HG02763 (cell line): ENCODE data around the gene PFKFB3.
"Not testable (repeated sequence)": the region's sequence is repeated elsewhere in the genome, so short reads cannot be mapped to it uniquely, and the experiment has no call there.

Experiments used
- ATAC-seq: cut with Tn5 transposase; IDR thresholded peaks from one replicate; pipeline ENCODE4 v1.9.1; 2021; ENCODE audit warnings: mild to moderate bottlenecking, moderate library complexity; ENCODE audit not compliant: unreplicated experiment

PFKFB3 gene

DNA sequence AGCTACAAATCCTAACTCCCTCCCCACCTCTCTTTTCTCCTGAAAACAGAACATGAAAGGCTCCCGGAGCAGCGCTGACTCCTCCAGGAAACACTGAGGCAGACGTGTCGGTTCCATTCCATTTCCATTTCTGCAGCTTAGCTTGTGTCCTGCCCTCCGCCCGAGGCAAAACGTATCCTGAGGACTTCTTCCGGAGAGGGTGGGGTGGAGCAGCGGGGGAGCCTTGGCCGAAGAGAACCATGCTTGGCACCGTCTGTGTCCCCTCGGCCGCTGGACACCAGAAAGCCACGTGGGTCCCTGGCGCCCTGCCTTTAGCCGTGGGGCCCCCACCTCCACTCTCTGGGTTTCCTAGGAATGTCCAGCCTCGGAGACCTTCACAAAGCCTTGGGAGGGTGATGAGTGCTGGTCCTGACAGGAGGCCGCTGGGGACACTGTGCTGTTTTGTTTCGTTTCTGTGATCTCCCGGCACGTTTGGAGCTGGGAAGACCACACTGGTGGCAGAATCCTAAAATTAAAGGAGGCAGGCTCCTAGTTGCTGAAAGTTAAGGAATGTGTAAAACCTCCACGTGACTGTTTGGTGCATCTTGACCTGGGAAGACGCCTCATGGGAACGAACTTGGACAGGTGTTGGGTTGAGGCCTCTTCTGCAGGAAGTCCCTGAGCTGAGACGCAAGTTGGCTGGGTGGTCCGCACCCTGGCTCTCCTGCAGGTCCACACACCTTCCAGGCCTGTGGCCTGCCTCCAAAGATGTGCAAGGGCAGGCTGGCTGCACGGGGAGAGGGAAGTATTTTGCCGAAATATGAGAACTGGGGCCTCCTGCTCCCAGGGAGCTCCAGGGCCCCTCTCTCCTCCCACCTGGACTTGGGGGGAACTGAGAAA lies 30.4 kb downstream of the PFKFB3 start:
- no peak for ATAC-seq

DNA sequence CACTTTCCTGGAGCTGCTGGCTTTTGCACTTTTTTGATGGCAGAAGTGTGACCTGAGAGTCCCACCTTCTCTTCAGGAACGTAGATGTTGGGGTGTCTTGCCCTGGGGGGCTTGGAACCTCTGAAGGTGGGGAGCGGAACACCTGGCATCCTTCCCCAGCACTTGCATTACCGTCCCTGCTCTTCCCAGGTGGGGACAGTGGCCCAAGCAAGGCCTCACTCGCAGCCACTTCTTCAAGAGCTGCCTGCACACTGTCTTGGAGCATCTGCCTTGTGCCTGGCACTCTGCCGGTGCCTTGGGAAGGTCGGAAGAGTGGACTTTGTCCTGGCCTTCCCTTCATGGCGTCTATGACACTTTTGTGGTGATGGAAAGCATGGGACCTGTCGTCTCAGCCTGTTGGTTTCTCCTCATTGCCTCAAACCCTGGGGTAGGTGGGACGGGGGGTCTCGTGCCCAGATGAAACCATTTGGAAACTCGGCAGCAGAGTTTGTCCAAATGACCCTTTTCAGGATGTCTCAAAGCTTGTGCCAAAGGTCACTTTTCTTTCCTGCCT lies 31.1 kb downstream of the PFKFB3 start:
- ATAC-seq = no peak

DNA sequence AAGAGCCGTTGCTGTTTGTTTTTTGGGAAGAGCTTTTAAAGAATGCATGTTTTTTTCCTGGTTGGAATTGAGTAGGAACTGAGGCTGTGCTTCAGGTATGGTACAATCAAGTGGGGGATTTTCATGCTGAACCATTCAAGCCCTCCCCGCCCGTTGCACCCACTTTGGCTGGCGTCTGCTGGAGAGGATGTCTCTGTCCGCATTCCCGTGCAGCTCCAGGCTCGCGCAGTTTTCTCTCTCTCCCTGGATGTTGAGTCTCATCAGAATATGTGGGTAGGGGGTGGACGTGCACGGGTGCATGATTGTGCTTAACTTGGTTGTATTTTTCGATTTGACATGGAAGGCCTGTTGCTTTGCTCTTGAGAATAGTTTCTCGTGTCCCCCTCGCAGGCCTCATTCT lies 31.6 kb downstream of the PFKFB3 start:
- ATAC-seq = no peak

DNA sequence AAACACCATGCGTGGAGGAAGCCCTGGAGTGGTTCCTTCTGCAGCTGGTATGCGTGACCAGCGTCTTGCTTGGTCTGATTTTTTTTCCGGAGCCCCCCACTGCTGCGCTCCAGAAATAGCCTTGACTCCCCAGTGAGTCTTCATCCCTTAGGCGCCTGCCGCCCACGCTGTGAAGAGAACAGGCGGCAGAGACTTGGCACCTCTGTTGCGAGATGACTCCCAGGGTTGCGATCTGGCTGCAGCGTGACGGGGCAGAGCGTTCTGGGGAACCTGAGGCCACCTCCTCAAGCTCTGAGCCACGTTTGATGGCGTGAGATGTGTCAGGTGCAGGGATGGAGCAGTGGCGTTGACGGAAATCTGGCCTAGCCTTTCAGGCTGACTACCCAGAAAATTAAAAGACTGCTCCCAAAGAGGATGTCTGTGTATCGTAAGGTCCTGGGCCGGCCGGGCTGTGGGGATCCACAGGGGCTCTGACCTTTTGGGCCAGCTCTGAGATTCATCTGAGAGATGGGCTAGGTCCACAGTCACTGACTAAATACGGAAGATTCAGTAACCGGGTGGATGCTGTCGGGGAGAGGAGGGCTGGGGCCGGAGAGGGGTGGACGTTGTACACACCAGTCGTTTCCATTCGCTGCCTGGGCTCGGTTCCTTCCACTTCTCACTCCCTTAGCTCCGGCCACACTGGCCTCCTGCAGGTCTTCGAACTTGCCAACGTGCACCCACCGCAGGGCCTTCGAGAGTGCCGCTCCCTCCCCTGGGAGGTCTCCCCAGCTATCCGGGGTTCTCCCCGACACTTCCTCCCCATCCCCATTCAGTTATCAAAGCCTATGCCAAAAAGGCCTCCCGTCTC lies 33.8 kb downstream of the PFKFB3 start:
- no peak for ATAC-seq

DNA sequence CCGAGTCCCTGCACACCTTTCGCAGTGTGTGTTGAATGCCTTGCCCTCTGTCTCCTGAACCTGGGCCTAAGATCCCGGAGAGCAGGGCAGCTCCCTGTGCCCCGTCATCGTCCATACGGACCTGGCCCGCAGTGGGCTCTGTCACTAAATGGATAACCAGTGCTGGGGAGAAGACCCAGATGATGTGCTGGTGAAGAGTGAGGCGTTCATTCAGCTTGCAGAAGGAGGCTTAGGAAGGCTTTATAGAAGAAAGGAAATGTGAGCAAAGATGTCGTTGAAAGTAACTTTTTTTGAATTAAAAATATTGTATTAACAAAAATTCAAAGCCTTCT lies 34.4 kb downstream of the PFKFB3 start:
- no peak for ATAC-seq

DNA sequence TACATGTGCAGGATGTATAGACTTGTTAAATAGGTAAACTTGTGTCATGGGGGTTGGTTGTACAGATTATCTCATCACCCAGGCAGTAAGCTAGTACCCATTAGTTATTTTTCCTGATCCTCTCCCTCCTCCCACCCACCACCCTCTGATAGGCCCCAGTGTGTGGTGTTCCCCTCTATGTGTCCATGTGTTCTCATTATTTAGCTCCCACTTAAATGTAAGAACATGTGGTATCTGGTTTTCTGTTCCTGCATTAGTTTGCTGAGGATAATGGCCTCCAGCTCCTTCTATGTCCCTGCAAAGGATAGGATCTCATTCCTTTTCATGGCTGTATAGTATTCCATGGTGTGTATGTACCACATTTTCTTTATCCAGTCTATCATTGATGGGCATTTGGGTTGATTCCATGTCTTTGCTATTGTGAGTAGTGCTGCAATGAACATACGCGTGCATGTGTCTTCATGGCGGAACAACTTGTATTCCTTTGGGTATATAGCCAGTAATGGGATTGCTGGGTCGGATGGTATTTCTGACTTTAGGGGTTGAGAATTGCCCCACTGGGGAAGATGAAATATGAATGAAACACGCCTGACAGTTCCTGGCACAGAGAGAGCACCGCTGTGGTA lies 36.0 kb downstream of the PFKFB3 start:
- not testable (repeated sequence) for ATAC-seq

DNA sequence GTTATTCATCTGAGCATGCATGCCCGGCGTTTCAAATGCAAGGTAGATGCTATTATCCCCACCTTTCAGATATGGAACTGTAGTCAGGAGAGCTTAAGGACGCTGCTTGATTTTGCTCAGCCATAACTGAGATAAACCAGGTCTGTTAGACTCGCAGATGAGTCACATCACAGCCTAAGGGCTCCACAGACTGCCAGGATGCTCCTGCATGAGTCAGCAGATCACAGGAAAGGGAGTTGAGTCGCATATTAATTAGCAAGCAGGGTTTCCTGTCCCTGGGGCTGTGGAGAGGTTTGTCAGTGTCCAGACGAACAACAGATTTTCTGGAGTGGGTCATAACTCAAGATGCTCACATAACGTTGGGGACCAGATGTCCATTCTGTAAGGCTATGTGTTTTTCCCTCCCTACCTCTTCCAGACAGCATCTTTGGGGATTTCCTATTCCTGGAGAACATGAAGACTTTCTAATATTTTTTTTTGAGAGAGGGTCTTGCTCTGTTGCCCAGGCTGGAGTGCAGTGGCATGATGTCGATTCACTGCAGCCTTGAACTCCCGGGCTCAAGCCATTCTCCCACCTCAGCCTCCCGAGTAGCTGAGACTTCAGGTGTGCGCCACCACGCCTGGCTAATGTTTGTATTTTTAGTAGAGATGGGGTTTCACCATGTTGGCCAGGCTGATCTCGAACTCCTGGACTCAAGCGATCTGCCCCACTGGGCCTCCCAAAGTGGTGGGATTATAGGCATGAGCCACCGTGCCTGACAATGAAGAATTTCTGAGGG lies 36.7 kb downstream of the PFKFB3 start:
- ATAC-seq = no peak

DNA sequence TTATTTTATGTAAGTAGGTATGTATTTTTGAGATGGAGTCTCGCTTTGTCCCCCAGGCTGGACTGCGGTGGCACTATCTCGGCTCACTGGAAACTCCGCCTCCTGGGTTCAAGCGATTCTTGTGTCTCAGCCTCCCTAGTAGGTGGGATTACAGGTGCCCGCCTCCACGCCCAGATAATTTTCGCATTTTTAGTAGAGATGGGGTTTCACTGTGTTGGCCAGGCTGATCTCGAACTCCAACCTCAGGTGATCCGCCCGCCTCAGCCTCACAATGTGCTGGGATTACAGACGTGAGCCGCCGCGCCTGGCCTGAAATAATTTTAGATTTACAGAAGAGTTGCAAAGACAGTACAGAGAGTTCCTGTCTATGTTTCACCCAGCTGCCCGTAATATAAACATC lies 37.5 kb downstream of the PFKFB3 start:
- ATAC-seq = no peak

DNA sequence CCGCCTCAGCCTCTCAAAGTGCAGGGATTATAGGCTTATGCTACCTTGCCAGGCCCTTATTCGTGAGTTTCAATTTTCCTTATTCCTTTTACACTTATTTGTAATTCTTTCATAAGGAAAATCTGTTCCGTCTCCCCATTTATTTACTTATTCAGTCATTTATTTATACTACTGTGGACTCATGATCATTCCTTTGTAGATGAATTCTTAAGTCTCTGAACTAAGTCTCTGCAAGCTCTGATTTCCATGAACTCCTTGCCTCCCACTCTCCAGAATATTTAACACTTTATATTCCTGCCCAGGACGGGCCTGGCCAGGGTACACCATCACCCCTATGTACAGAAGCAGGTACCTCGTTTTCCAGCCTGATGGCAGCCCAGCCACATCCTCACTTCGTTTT lies 39.4 kb downstream of the PFKFB3 start:
- ATAC-seq = no peak

DNA sequence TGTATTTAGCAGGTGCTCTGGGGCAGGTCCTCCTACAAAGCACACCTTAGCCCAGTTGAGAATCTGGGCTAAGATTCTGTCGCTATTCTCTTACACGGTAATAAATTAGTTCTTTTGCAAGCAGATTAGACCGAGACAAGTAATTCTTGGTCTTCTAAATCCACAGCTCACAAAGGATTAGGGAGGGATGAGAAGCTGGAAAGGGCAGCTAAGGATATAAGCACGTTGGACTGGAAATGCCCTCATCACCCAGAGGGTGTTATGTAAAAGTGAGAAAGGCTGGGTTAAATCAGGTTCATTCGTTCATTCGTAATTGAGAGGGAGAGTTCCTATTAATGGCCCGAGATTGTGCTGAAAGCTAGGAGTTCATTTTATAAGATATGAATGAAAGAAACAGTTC lies 41.8 kb downstream of the PFKFB3 start:
- no peak for ATAC-seq

DNA sequence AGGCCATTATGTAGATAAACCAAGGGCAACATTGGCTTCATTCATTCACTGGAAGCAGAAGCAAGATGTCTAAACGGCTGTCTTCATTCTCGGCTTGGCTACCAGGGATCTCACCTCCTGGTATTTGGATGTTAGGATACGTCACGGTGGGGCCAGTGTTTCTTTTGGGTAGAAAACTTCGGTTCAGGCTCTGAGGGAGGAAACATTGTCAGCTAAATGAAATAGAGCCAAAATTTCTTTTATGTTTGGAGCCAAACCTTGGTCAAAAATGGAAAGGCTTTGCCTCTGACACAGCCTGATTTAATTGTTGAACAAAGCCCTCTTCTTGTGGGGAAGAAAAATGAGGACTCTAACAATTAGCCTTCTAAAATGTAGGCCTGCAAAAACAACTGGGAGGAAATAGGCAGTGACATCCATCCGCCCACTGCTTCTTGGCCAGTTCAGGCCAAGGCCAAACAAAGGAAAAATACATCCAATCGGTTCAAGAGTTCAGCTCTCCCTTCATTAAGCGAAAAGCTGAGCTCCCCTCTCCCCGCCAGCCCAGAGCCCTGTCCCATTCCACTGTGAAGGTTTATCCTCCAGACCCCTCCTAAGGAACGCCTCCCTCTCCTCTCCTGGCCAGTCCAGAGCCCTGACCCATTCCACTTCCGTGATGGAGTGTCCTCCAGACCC lies 44.4 kb downstream of the PFKFB3 start:
- ATAC-seq = no peak

DNA sequence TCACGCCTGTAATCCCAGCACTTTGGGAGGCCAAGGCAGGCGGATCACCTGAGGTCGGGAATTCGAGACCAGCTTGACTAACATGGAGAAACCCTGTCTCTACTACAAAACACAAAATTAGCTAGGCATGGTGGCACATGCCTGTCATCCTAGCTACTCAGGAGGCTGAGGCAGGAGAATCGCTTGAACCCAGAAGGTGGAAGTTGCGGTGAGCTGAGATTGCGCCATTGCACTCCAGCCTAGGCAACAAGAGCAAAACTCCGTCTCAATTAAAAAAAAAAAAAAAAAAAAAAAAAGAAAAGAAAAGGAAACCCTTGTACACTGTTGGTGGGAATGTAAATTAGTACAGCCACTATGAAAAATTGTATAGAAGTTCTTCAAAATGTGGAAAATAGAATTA lies 46.2 kb downstream of the PFKFB3 start:
- not testable (repeated sequence) for ATAC-seq

DNA sequence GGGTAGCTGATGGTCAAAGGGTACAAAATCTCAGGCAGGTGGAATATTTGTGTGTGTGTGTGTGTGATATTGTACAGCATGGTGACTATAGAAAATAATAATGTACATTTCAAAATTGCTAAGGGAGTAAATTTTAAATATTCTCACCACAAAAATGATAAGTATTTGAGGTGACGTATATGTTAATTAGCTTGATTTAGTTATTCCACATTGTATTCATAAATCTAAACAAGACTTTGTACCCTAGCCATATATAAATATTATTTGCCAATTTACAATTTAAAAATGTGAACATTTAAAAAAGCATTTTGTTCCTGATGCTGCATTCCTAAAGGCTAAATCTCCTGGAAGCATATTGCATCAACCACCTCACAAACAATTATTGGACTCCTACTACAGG lies 47.0 kb downstream of the PFKFB3 start:
- no peak for ATAC-seq

DNA sequence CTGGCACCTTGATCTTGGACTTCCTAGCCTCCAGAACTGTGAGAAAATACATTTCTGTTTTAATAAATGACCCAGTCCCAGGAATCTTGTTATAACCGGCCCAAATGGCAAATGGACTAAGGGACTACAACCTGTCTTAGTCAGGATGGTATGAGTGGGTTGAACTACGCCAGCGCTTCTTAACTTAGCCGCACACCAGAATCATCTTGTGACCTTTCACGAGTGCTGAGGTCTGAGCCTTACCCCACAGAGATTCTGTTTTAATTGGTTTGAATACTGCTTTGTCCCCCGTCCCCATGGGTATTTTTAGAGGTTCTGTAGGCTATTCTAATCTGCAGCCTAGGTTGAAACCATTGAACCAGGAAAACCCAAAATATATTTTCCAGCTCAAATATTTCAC lies 48.0 kb downstream of the PFKFB3 start:
- ATAC-seq = no peak

DNA sequence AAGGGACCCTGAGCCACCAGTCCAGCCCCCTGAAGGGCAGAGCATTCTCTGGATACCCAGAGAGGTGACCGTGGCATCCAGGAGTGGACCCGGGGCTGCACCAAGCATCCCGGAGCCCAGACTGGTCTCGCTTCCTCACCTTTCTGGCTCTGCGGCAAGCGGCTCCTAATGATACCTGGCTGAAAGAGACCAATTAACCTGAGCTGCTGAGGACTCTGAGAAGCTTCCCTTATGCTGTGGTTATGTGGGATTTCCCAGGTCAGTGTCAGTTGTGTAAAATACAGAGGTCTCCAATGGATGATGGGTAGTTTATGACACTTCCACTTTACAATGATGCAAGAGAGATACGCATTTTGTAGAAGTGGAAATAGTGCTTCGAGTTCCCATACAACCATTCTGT lies 51.5 kb downstream of the PFKFB3 start:
- ATAC-seq = no peak

DNA sequence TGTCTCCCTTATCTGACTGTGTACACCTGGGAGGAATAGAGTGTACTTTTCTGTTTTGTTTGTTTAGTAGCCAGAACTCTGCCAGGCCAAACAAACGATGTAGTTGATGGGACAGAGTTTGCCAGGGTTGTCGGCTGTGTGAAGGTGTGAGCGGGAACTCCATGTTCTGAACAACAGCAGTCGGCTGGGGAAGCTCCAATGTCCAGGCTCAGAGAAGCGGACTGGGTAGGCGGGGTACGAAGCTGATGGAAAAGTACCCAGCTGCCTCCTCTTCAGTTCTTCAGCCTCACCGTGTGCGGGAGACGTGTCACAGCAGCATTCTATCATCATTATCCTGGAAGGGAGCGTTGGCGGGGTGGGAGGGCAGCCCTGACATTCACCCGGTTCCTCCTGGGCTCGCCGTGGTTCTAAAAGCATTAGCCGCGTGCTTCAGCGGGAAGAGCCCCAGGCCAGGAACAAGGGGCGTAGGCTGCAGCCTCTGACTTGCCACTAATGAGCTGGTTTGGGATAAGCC lies 52.9 kb downstream of the PFKFB3 start:
- ATAC-seq = no peak

DNA sequence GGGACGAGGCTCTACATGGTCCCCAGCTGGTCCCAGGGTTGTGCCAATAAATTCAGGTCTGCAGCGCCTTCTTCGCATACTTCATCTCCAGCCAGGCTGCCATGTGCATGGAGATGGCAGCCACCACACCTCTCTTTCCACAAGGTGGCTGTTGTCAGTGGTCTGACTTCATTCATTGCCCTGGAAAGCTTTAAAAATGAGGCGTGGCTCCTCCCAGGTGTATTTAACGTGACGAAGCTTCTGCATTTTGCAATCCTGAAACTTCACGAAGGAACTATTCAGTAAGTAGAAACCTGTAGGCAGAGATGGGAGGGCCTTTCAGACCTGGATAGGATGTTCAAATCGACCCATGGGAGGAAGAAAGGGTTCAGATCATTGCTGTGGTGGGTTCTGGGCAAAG lies 53.7 kb downstream of the PFKFB3 start:
- no peak for ATAC-seq

DNA sequence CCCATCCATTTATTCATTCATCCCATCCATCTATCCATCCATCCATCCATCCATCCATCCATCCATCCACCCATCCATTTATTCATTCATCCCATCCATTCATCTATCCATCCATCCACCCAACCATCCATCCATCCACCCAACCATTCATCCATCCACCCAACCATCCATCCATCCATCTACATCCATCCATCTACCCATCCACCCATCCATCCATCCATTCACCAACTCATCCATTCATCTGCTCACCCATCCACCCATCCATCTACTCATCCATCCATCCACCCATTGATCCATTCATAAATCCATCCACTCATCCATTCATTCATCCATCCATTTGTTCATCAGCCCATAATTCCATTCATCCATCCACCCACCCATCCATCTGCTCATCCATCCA lies 56.4 kb downstream of the PFKFB3 start:
- no peak for ATAC-seq

DNA sequence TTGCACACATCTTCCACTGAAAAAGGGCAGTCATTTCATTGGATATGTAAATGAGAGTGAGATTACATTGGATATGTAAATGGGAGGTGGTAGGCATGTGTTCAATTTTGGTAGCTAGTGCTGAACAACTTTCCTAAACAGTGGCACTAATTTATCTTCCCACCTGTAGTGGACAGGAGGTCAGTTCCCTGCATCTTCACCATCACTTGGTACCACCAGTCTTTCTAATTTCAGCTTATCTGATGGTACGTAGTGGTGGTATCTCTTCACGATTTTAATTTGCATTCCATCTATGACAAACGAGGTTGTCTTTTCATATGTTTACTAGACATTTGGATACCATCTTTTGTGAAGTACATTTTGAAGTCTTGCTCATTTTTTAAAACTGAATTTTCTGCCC lies 58.1 kb downstream of the PFKFB3 start:
- no peak for ATAC-seq

DNA sequence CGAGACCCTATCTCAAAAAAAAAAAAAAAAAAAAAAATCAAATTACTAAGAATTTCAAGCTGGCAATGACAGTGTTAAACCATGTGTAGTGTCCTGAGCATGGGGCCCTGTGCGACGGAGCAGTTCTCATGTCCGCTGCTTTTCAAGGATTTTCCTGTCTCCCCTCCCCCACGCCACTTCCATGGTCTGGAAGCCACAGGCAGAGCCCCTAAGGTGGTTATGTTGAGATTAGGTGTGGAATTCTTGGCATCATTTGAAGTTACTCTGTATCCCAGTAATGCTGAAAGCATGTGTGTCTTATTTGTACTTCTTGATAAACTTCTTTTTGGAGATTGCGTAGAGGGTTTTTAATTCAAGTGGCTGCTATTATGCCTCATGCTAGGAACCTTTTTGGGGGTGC lies 65.2 kb downstream of the PFKFB3 start:
- no peak for ATAC-seq
